GM12892 (cell line): Measurements from ENCODE around the gene CCDC71.

ENCODE experiments used
- POLR2A ChIP-seq: IDR thresholded peaks from 2 replicates; pipeline ENCODE4 v1.6.1; 2011; ENCODE audit warnings: low read depth, low read length, control low read depth
- POLR2AphosphoS5 ChIP-seq: IDR thresholded peaks from 2 replicates; pipeline ENCODE4 v1.6.1; 2011; ENCODE audit warnings: low read depth, low read length, control low read depth
- TAF1 ChIP-seq: IDR thresholded peaks from 2 replicates; pipeline ENCODE4 v1.6.1; 2011; ENCODE audit warnings: low read depth, mild to moderate bottlenecking, control low read depth, low read length, borderline replicate concordance

DNA sequence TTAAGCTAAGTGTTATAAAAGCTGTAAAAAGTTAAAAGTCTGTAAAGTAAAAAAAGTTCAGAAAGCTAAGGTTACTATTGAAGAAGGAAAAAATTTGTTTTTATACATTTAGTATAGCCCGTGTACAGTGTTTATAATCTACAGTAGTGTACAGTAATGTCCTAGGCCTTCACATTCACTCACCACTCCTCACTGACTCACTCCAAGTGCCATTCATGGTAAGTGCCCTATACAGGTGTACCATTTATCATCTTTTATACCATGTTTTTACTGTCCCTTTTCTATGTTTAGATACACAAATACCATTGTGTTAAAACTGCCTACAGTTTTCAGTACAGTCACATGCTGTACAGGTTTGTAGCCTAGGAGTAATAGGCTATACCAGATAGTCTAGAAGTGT lies 8.8 kb downstream of the CCDC71 start:
- TF ChIP-seq POLR2A (no peak), POLR2AphosphoS5 (no peak), TAF1 (no peak)
